ENCODE data around the gene NUDT16L1.

Gene NUDT16L1

GRCh38 chr16:4654011-4654963, 39.1 kb upstream of the NUDT16L1 start:
- no peak for TF ChIP-seq CREB1 (IDR thresholded peaks at IDR 0.05; ENCODE audit: low read depth)
- no peak for TF ChIP-seq TCF12 (IDR thresholded peaks at IDR 0.05; ENCODE audit: low read depth)
- no peak for TF ChIP-seq MAX (IDR thresholded peaks at IDR 0.05)
- TF ChIP-seq FOXM1 (IDR thresholded peaks at IDR 0.05; ENCODE audit: borderline replicate concordance, low read depth), result no peak

- TF ChIP-seq ZBTB7A (IDR thresholded peaks at IDR 0.05; ENCODE audit: low read depth) (no peak), EP300 (IDR thresholded peaks at IDR 0.05; ENCODE audit: borderline replicate concordance) (no peak), REST (IDR thresholded peaks at IDR 0.05; ENCODE audit: low read depth) (no peak), CEBPB (IDR thresholded peaks at IDR 0.05) (no peak), CREB1 (IDR thresholded peaks at IDR 0.05; ENCODE audit: low read depth) (no peak), USF1 (IDR thresholded peaks at IDR 0.05) (no peak), FOXM1 (IDR thresholded peaks at IDR 0.05; ENCODE audit: borderline replicate concordance, low read depth) (no peak), RAD21 (IDR thresholded peaks at IDR 0.05; ENCODE audit: low read depth) (no peak), NFIC (IDR thresholded peaks at IDR 0.05) (no peak)
These were observed 38.3 kb upstream of the NUDT16L1 start for GRCh38 chr16:4654964-4655590.

- TF ChIP-seq FOXM1 (IDR thresholded peaks at IDR 0.05; ENCODE audit: borderline replicate concordance, low read depth) (no peak), TEAD4 (IDR thresholded peaks at IDR 0.05) (no peak), ZBTB7A (IDR thresholded peaks at IDR 0.05; ENCODE audit: low read depth) (no peak), USF1 (IDR thresholded peaks at IDR 0.05) (no peak), MAX (IDR thresholded peaks at IDR 0.05) (no peak), EP300 (IDR thresholded peaks at IDR 0.05; ENCODE audit: borderline replicate concordance) (no peak), NFIC (IDR thresholded peaks at IDR 0.05) (no peak), TCF12 (IDR thresholded peaks at IDR 0.05; ENCODE audit: low read depth) (no peak), TAF1 (IDR thresholded peaks at IDR 0.05; ENCODE audit: low read depth) (no peak), CREB1 (IDR thresholded peaks at IDR 0.05; ENCODE audit: low read depth) (no peak), EGR1 (IDR thresholded peaks at IDR 0.05) (no peak), YY1 (IDR thresholded peaks at IDR 0.05; ENCODE audit: low read depth) (no peak), RAD21 (IDR thresholded peaks at IDR 0.05; ENCODE audit: low read depth) (no peak), CEBPB (IDR thresholded peaks at IDR 0.05) (no peak)
These were observed 37.6 kb upstream of the NUDT16L1 start for GRCh38 chr16:4655801-4656200.

- TF ChIP-seq MAX (IDR thresholded peaks at IDR 0.05) (no peak), TAF1 (IDR thresholded peaks at IDR 0.05; ENCODE audit: low read depth) (no peak), TCF12 (IDR thresholded peaks at IDR 0.05; ENCODE audit: low read depth) (no peak), NFIC (IDR thresholded peaks at IDR 0.05) (no peak), ZBTB7A (IDR thresholded peaks at IDR 0.05; ENCODE audit: low read depth) (no peak), REST (IDR thresholded peaks at IDR 0.05; ENCODE audit: low read depth) (no peak), TEAD4 (IDR thresholded peaks at IDR 0.05) (no peak), EGR1 (IDR thresholded peaks at IDR 0.05) (no peak), CEBPB (IDR thresholded peaks at IDR 0.05) (no peak), RAD21 (IDR thresholded peaks at IDR 0.05; ENCODE audit: low read depth) (no peak), CREB1 (IDR thresholded peaks at IDR 0.05; ENCODE audit: low read depth) (no peak), USF1 (IDR thresholded peaks at IDR 0.05) (no peak), FOXM1 (IDR thresholded peaks at IDR 0.05; ENCODE audit: borderline replicate concordance, low read depth) (no peak), EP300 (IDR thresholded peaks at IDR 0.05; ENCODE audit: borderline replicate concordance) (no peak), YY1 (IDR thresholded peaks at IDR 0.05; ENCODE audit: low read depth) (no peak)
These were observed 37.1 kb upstream of the NUDT16L1 start for GRCh38 chr16:4656221-4656620.
